Stimulated activated CD8-positive, alpha-beta memory T cell treated with anti-CD3 and anti-CD28 coated beads, Interleukin-15, amount 100 ng/mL, for 48 hours (primary cell): ENCODE measurements around the gene SH2D3A.
"Not testable (repeated sequence)": the region's sequence is repeated elsewhere in the genome, so short reads cannot be mapped to it uniquely, and the experiment has no call there.

Source experiments
- DNase-seq, 2 donors: peaks; one replicate each; pipeline ENCODE4 v3.0.0-alpha.2; 2020; ENCODE audit warnings: low read depth in 2 of 2

The SH2D3A gene

DNA sequence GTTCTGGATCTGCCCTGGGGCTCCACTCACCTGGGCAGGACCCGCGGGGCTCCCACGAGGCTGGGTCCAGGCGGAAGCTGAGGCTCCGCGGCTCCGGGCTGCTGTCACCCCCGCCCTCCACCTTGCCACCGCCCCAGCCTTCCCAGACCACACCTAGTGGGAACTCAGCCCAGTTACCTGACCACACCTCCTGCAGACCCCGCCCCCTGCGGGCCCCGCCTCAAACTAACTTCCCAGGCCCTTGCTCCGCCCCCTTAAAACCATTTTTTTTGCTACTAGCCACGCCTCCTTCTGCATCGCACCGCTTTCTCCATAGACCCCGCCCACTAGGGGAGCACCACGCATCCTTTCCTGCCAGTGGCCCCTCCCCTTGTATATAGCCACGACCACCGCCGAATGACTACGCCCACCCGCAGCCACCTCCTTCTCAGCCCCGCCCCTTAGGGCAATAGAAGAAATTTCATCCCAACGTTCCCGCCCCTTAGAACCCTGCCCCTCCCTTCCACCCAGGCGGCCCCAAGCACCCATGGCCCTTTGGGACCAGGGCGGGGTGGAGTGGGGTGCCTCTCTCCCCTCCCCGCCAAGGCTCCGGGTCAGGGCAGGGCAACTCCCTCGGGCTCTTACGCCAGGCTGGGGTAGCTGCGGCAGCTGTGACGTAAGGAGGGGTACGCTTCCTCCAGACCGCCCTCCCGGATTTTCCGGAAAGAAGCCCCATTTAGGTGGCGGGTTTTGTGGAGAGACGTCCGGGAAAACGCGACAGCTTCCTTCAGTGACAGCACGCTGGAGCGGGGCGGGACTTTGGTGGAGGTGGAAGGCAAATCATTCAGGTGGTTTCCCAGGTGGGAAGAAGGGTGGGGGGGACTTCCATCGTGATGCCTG is at the start of gene SH2D3A:
Gene SH2D3A (minus strand): TSS at position 79 of the 879 bp plus-strand sequence. CDS start 3,687 bp downstream, outside the sequence.
- DNase-seq: peak; percentile 85 to 86

DNA sequence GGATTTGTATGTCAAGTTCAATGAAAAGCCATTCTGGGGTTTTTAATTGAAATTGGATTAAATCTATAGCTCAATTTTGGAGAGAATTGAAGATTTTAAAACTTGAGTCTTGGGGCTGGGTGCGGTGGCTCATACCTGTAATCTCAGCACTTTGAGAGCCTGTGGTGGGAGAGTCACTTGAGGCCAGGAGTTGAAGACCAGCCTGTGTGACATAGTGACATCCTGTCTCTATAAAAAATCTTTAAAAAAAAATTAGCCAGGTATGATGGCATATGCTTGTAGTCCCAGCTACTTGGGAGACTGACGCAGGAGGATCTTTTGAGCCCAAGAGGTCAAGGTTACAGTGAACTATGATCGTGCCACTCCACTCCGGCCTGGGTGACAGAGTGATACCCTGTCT is 46.4 kb upstream of the SH2D3A start:
- no peak for DNase-seq

DNA sequence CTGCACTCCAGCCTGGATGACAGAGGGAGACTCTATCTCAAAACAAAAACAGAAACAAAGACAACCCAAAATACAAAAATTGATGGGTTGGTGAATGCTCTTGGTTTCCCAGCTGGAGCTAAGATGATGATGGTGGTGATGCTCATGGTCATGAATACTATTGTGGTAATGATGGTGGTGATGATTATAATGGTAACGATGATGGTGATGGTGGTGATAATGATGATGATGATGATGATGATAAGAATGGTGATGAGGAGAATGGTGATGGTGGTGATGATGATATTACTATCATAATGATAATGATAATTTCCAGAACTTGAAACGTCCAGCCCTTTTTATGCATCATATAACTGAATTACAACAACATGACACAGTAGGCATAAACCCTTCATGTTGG is 45.4 kb upstream of the SH2D3A start:
- no peak for DNase-seq

DNA sequence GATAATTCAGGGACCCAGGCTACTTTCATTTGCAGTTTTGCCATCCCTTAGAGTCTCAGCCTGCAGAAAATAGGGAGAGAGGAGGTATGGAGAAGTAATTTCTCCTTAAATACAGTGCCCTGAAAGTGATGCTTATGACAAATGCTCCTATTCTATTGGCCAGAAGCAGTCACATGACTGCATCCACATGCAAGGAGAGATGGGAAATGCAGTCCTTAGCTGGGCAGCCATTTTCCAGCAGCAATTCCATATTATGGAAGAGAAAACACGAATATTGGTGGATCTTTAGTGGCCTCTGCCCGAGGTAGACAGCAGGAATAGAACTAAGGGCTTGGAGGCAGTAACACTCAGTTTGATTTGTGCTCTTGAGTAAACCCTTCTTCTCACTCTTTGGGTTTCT is 44.7 kb upstream of the SH2D3A start:
- DNase-seq: no peak

DNA sequence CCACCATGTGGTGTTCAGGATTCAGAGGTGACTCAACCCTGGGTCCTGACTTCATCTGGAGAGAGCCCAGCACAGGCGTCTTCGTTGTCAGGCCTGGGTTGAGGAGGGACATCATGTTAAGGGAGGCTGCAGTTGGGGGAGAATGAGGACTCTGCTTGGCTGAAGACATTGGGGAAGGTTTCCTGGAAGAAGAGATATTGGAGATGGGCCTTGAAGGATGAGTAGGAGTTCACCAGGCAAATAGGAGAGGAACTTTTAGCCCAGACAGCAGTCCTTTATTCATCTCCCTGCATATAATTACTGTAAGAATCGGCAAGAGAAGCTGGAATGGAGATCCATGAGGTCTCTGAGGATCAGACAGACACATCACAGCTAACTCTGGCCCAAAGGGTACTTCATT is 44.1 kb upstream of the SH2D3A start:
- no peak for DNase-seq

DNA sequence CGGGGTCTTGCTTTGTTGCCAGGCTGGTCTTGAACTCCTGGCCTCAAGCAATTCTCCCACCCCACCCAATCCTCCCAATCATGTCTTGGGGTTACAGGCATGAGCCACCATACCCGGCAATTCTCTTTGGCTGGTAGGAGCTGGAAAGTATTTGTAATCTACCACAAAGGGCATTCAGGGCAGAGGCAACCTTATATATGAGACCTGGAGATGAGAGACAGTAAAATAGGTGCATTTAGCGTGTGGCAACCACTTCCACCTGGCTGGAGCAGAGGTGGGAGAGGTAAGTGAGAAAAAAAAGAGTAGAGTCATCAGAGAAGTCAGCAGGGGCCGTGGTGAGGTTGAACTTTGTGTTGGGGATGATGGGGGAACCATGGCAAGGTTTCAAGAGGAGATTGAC is 42.0 kb upstream of the SH2D3A start:
- no peak for DNase-seq

DNA sequence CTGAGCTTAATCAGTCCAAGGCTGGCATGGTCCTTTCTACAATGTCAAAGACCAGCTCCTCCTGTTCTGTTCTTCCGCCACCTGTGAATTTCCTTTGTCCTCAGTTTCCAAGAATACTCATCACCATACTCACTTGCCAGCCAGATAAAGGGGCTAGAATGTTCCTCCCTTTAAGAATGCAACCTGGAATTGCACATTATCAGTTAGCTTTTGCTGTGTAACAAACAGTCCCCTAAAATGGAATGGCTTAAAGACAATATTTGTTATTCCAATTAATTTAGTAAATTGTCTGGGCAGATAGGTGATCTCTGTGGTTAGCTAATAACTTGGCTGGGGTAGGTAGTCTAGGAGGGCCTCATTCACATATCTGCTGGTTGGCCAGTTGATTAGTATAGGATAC is 41.3 kb upstream of the SH2D3A start:
- no peak for DNase-seq

DNA sequence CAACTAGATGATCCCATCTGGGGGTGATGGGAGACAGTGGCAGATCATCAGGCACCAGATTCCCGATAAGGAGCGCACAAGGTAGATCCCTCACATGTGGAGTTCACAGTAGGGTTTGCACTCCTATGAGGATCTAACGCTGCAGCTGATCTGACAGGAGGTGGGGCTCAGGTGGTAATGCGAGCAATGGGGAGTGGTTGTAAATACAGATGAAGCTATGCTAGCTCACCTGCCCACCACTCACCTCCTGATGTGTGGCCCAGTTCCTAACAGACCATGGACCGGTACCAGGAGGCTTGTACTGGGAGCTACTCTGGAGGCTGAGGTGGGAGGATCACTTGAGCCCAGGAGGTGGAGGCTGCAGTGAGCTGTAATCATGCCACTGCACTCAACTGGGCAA is 40.1 kb upstream of the SH2D3A start:
- no peak for DNase-seq

DNA sequence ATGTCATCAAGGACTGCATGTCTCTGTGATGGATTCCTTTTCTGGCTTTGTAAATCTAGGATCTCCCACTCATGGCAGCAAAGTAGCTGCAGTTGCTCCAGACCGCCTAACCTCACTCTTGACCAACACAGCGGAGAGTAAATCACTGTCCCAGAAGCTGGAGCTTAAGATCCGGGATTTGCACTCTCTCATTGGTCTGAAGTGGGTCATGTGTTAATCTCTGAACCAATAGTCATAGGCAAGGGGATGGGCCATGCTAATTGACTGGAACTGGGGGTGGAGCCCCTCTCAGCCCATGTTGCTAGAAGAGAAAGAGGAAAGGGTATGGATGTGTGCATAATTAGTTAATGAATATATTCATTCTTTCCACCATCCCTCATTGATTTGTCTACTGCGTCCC is 39.3 kb upstream of the SH2D3A start:
- no peak for DNase-seq

DNA sequence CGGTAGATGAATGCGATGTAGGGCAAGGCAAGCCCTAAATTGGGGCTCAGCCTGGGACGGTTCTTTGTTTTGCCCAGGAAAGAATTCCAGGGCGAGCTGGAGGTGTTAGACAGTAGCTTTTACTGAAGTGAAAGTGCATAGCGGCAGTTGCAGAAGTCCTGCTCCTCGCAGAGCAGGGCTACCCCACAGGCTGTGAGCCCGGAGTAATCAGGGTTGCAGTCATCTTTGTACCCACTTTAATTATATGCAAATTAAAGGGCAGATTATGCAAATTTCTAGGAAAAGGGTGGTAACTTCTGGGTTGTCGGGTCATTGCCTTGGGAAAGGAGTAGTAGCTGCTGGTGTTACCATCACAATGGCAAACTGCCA is 35.8 kb upstream of the SH2D3A start:
- no peak for DNase-seq

DNA sequence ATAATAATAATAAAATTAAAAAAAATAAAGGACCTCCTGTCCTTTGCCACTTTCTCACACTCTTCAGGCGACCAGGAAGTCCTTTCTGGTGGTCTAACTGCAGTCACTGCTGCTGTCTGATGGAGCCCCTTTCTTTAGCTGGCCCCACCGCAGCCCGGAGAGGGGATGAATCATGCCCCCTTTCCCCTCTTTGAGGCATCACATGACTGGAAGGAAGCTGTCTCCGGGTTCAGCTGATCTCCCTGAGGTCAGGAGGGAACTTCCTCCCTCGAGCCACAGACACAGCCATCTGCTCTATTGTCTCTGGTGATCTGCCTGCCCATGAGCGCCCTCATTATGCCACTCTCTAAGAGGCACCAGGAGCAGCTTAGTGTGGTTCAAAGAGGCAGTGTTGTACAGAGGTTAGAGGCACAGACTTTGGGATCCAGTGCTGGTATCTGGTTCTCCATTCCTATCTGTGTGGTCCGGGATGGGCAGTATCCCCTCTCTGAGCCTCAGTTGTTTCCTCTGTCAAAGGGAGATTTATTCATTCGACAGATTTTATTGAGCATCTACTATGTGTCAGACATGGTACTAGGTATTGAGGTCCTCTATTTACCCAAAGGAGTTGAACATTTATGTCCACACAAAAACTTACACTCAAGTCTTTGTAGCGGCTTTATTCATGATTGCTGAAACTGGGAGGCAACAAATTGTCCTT is 35.3 kb upstream of the SH2D3A start:
- DNase-seq: peak; percentile 79 to 84

DNA sequence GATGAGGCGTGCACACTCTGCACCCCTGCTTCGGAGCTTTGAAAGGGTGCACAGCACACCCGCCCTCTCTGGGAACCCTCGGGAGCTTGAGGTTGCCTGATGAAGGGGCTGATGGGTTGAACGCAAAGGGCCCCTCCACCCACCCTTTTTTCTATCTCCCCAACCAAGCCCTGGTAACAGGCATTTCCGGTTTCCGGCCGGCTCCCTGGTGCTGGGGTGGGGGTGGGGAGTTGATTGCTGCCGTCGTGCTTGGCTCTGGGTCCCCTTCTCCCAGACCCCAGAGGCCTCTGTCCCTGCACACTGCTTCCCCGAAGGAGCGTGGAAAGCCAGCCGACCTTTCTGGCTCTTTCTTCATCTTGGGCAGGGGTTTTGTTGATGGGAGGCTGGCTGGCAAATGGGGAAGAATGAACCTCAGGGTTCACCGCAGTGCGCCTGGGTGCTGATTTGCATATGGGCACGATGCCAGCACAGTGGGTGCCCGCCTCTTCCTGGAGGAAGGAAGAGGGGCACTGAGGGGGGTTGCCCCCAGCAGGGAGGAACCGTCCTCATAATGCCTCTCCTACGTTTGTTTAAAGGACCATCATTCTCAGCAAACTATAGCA is 34.4 kb upstream of the SH2D3A start:
- DNase-seq: peak; percentile 75 to 77

DNA sequence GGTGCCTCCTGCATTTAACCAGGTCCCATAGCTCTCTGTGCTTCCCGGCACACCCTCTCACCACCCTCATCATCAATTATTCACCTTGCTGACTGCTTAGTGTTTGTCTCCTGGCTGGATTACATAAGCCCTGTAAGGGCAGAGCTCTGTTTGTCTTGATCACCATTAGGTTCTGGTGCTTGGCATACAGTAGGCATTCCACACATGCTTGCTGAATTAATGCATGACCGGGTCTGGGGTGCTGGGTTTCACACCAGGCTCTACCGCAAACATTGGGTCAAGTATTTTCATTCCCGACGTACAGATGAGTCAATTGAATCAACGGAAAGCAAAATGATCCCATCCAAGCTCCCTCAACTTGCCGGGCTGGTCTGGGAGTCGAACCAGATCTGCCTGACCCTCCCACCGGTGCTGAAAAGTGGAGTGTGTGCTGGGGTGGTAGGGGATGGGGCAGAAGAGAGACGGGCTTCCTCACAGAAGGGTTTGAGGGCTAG is 33.8 kb upstream of the SH2D3A start:
- no peak for DNase-seq

DNA sequence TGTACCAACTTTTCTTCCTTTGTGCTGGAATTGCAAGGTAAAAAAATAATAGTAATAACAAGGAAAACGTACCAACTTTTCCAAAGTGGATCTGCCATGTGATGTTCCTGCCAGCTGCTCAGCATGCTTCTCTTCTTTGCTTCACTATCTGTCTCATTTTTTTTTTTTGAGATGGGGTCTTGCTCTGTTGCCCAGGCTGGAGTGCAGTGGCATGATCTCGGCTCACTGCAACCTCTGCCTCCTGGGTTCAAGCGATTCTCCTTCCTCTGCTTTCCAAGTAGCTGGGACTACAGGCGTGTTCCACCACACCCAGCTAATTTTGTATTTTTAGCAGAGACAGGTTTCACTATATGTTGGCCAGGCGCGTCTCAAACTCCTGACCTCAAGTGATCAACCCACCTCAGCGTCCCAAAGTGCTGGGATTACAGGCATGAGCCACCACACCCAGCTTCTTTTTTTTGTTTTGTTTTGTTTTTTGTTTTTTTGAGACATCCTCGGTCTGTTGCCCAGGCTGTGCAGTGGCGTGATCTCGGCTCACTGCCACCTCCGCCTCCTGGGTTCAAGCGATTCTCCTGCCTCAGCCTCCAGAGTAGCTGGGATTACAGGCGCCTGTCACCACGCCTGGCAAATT is 33.0 kb upstream of the SH2D3A start:
- DNase-seq: not testable (repeated sequence)

DNA sequence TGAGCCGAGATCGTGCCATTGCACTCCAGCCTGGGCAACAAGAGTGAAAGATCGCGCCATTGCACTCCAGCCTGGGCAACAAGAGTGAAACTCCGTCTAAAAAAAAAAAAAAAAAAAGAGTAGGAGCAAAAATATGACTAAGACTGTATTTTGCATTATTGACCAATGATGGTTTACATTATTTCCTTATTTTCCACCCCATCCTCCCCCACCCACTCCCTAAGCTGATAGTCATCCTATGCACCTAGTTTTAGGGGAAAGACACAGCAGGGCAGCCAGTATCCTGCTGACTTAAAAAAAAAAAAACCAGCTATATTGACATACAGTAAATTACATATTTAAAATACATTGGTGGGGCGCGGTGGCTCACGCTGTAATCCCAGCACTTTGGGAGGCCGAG is 30.4 kb upstream of the SH2D3A start:
- DNase-seq: no peak

DNA sequence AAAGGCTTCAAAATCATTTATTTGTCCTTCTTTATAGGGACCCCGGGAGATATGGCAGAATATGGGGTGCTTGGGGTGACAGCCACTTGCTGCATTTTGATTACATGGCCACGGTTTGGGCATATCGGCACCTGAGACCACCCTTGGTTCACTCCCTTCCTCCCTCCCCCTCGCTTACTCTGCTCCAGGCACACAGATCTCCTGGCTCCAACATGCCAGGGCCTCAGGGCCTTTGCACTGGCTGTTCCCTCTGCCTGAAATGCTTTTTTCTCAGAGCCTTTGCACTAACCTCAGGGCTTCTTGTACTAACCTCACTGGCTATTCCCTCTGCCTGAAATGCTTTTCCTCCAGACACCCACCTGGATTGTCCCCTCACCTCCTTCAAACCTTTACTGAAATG is 29.0 kb upstream of the SH2D3A start:
- no peak for DNase-seq

DNA sequence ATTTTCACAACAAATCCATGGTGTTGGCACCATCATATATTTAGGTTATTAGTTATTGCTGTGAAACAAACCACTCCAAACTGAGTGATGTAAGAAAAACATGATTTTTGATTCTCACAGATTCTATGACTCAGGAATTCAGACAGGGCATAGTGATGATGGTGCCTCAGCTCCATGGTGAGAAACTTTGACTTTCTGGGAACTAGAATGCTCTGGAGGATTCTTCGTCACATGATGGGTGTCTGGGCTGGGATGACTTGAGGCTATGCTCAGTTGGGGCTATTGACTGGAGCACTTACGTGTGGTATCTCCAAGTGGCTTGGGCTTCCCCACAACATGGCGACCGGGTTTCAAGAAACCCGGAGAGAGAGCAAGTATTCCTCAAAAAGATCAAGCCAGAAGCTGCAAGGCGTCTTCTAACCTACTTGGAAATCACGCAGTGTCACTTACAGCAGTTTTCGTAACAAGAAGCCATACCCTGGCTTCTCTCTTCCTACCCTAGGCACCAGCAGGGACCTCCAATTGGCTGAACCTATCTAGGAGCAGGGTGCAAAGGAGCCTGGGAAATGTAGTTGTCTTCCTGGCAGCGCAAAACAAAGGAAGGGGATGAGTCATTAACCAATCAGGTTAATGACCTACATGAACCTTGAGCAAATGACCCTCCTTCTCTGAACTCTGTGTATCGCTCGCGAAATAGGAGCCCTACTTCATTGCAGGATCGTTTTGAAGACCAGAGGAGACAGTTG is 27.6 kb upstream of the SH2D3A start:
- no peak for DNase-seq

DNA sequence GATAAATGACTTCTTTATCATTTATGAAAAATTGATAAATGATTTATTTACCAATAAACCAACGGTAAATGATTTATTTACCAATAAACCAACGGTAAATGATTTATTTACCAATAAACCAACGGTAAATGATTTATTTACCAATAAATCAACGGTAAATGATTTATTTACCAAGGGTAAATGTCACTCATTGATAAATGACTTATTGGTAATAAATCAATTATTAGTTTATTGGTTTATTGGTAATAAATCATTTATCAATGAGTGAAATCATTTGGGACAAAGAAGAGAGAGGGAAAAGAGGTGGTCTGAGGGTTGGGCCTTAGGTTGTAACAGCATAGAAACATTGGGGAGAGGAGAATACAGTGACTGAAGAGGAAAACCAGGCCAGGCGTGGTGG is 26.7 kb upstream of the SH2D3A start:
- DNase-seq: no peak

DNA sequence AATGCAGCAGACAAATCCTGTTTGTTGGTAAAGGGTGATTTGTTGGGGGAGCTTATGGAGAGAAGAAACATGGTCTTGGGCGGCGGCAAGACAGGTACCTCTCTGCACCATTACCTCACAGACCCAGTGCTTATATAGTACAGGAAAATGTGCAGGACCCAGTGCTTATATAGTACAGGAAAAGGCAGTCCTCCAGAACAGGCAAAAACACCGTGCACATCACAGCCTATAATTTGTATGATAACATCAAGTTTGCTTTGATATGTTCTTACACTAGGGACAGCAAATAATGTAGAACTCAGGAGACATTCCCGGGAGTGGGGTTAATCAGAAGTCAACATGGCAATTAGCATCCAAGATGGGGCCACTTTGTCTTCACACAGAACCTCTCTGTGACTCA is 26.2 kb upstream of the SH2D3A start:
- DNase-seq: no peak

DNA sequence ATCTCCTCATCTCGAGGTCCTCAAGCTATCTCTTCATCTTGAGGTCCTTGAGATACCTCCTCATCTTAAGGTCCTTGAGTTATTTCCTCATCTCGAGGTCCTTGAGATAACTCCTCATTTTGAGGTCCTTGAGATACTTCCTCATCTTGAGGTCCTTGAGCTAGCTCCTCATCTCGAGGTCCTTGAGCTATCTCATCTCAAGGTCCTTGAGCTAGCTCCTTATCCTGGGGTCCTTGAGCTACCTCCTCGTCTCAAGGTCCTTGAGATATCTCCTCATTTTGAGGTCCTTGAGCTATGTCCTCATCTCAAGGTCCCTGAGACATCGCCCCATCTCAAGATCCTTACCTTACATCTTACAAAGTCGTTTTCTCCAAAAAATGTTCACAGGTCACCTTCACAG is 24.0 kb upstream of the SH2D3A start:
- no peak for DNase-seq
